GM12878 (cell line): ENCODE results near the gene PDZD7. TPM values are rescaled to one million over a fixed set of nuclear protein-coding genes. Genes with fewer than 3 reads are reported as not detected.

Experiments
- ATAC-seq: fragments of 200-7000 bp; cut with Tn5 transposase; 3 replicates; pipeline ENCODE4 v1.9.1; 2020; ENCODE audit warnings: mild to moderate bottlenecking, moderate library complexity
- BruUV-seq: library from RNA; stranded (reverse); fragments of 400-500 nt; replicated peaks from 2 replicates; lab custom pipeline; 2021; lab: Mats Ljungman, UMichigan
- CTCF ChIA-PET: fragments of 300-600 bp; sonication (Branson Sonifier 250); formaldehyde crosslinking; extraction: SDS; loops from one replicate; lab custom pipeline; 2021; ENCODE audit warnings: inconsistent platforms; lab: Yijun Ruan, JAX
- POLR2A ChIA-PET: fragments of 350-600 bp; formaldehyde crosslinking; extraction: SDS; loops from one replicate; lab custom pipeline; 2021; ENCODE audit warnings: inconsistent platforms; lab: Charles Lee
- RAD21 ChIA-PET: fragments of 300-600 bp; sonication (Branson Sonifier 250); formaldehyde crosslinking; loops from one replicate; lab custom pipeline; 2023; ENCODE audit warnings: antibody characterized with exemption; ENCODE audit not compliant: unreplicated experiment; lab: Charles Lee
- SMC1A ChIA-PET: fragments of 300-600 bp; sonication (Branson Sonifier 250); formaldehyde crosslinking; loops from one replicate; lab custom pipeline; 2023; ENCODE audit not compliant: unreplicated experiment, uncharacterized antibody; lab: Charles Lee
- DNase-seq: peaks from one replicate; pipeline ENCODE4 v3.0.0-alpha.2; 2011; ENCODE audit warnings: low read depth, low spot score
- FAIRE-seq: peaks from 3 replicates; lab custom pipeline; 2011; peaks lifted over from hg19 to GRCh38; lab: Jason Lieb, UNC
- H2AFZ ChIP-seq: 2 replicates; pipeline ENCODE4 v1.6.0; 2011; ENCODE audit warnings: low read depth, low read length, control low read depth; ENCODE audit not compliant: control insufficient read depth
- H3K27ac ChIP-seq: 2 replicates; pipeline ENCODE4 v1.5.1; 2011; ENCODE audit warnings: control low read depth; ENCODE audit not compliant: control insufficient read depth, insufficient read depth
- H3K27me3 ChIP-seq, 2 experiments: replicated peaks in 1 of 2; 2 replicates each; pipeline versions ENCODE4 v1.6.0 to v1.6.1; 2011; ENCODE audit warnings: low read length in 1 of 2; ENCODE audit not compliant: control insufficient read depth in 2 of 2, insufficient read depth in 2 of 2
- H3K36me3 ChIP-seq, 2 experiments: 2 replicates each; pipeline ENCODE4 v1.5.1; 2011; ENCODE audit warnings: low read length in 1 of 2; ENCODE audit not compliant: control insufficient read depth in 2 of 2, insufficient read depth in 2 of 2
- H3K4me1 ChIP-seq: 2 replicates; pipeline ENCODE4 v1.6.1; 2011; ENCODE audit warnings: mild to moderate bottlenecking, low read length, moderate library complexity, mixed read lengths; ENCODE audit not compliant: control insufficient read depth, insufficient read depth
- H3K4me2 ChIP-seq: 2 replicates; pipeline ENCODE4 v1.6.0; 2011; ENCODE audit warnings: control low read depth; ENCODE audit not compliant: control insufficient read depth, insufficient read depth
- H3K4me3 ChIP-seq: fragments of 200-600 bp; sonication (generic); 2 replicates; pipeline ENCODE4 v1.5.1; 2016
- H3K79me2 ChIP-seq: 2 replicates; pipeline ENCODE4 v1.6.0; 2011; ENCODE audit warnings: low read length; ENCODE audit not compliant: control insufficient read depth, insufficient read depth
- H3K9ac ChIP-seq: 2 replicates; pipeline ENCODE4 v1.8.0; 2011; ENCODE audit warnings: low read length, control low read depth, mixed read lengths; ENCODE audit not compliant: control insufficient read depth, insufficient read depth
- H3K9me3 ChIP-seq: replicated peaks from 3 replicates; pipeline ENCODE4 v1.5.1; 2011; ENCODE audit warnings: mild to moderate bottlenecking, low read length; ENCODE audit not compliant: control insufficient read depth, insufficient read depth
- H4K20me1 ChIP-seq: 2 replicates; pipeline ENCODE4 v1.6.0; 2011; ENCODE audit not compliant: control insufficient read depth, insufficient read depth
- CTCF ChIP-seq, 3 experiments: IDR thresholded peaks in 2 of 3; conservative IDR thresholded peaks in 1 of 3; 2 replicates each; pipeline ENCODE4 v1.5.1; 2011; ENCODE audit warnings: low read depth in 3 of 3, low read length in 3 of 3, mild to moderate bottlenecking in 3 of 3, control low read depth in 2 of 3, moderate library complexity in 2 of 3, inconsistent platforms in 1 of 3, mixed read lengths in 1 of 3; ENCODE audit not compliant: control insufficient read depth in 2 of 3, insufficient read depth in 1 of 3; ENCODE audit errors: extremely low read depth in 1 of 3
- EGR1 ChIP-seq, 2 experiments: IDR thresholded peaks; 1 replicate in 1 of 2; 2 replicates in 1 of 2; pipeline ENCODE4 v1.6.1; 2011 to 2012; ENCODE audit warnings: low read depth in 2 of 2, low read length in 2 of 2, borderline replicate concordance in 1 of 2, mild to moderate bottlenecking in 1 of 2, moderate library complexity in 1 of 2
- FOXK2 ChIP-seq: fragments of 450-650 bp; IDR thresholded peaks from 2 replicates; pipeline ENCODE4 v1.6.1; 2017; ENCODE audit warnings: mild to moderate bottlenecking, moderate library complexity
- RAD21 ChIP-seq: IDR thresholded peaks from 2 replicates; pipeline ENCODE4 v1.6.1; 2011; ENCODE audit warnings: mild to moderate bottlenecking, low read depth, low read length, moderate library complexity; ENCODE audit not compliant: insufficient read depth
- RBBP5 ChIP-seq: fragments of 200-600 bp; sonication (generic); conservative IDR thresholded peaks from 2 replicates; pipeline ENCODE4 v1.6.1; 2016
- WGBS: methylation state at CpG from one replicate; pipeline ENCODE4 v1.1.6; 2016; ENCODE audit warnings: low lambda C conversion rate; ENCODE audit not compliant: insufficient replicate concordance, insufficient coverage; ENCODE audit errors: missing lambda C conversion rate; 5-methylcytosine and 5-hydroxymethylcytosine counted together
- in situ Hi-C: fragments of 300-500 bp; cut with MboI; formaldehyde crosslinking; loops from 9 replicates; pipeline ENCODE4 v1.14.3; 2018; ENCODE audit warnings: mixed read lengths
- intact Hi-C: fragments of 100-400 bp; cut with micrococcal nuclease; formaldehyde crosslinking; loops from one replicate; pipeline ENCODE4 v1.14.2; 2022; ENCODE audit not compliant: unreplicated experiment
- polyA plus RNA-seq, 11 experiments: library from polyadenylated mRNA; depleted of rRNA in 4 of 11; unstranded in 6 of 11; stranded (reverse) in 5 of 11; fragments of >200 nt; fragmentation: Nextera tagmentation in 4 of 11; fragmentation: Illumina TruSeq in 1 of 11; extraction: Ambion mirVana in 4 of 11; extraction: Trizol in 1 of 11; gene quantifications; 1 replicate in 1 of 11; 2 replicates in 10 of 11; pipeline versions ENCODE4 v1.2.1 to v1.2.3, GENCODE V29; 2011 to 2016; ENCODE audit warnings: inconsistent platforms in 2 of 11, missing spikeins in 2 of 11, low read depth in 1 of 11
- total RNA-seq, 4 experiments: library from RNA; depleted of rRNA in 3 of 4; stranded (reverse); fragments of >200 nt in 3 of 4; fragmentation: Illumina TruSeq in 1 of 4; extraction: Trizol in 1 of 4; gene quantifications; 2 replicates each; pipeline versions ENCODE4 v1.2.1 to v1.2.3, GENCODE V29; 2013 to 2021
- TF ChIP-seq, protein P1 (sequence below): IDR thresholded peaks from 2 replicates; pipeline ENCODE4 v1.6.1; 2012; ENCODE audit warnings: improper control_type of control experiment, low read depth, low read length; ENCODE audit not compliant: insufficient replicate concordance

PDZD7 gene
- total and polyA plus RNA-seq, 10 of the 15 experiments (the other 5 are each of a cell fraction or from before 2014, with no cell fraction given) = 0.01 to 0.20 (median 0.03) TPM; not detected in 7

- Histone ChIP-seq H3K4me1 (peaks cover 9% of the 10 kb centered on the region), H3K4me2 (0 out of 2 replicates have a peak overlapping the region, but pooled peaks have one; percentile 30), H3K4me3 (no peak overlapping the region), H3K9ac (no peak overlapping the region), H2AFZ (no peak overlapping the region), H3K36me3 (no peaks in the 10 kb centered on the region), H3K79me2 (peaks cover 19% of the 10 kb centered on the region), H3K27ac (no peak overlapping the region), H3K27me3 (no peaks in the 10 kb centered on the region), H4K20me1 (no peaks in the 10 kb centered on the region), H3K9me3 (no peaks in the 10 kb centered on the region)
- no peak for FAIRE-seq
- no peak for TF ChIP-seq RBBP5
- no peak for TF ChIP-seq EGR1 (IDR thresholded peaks at IDR 0.05; ENCODE audit: borderline replicate concordance in 1 of 2, low read depth in 2 of 2, low read length in 2 of 2)
- no peak for TF ChIP-seq FOXK2
- BruUV-seq = no TSS peak
- WGBS = 97% methylated on average over 4 of the region's 4 CpGs
- in situ Hi-C loops (no loop called here), intact Hi-C loops (no loop called here)
- ChIA-PET RAD21 (interaction anchor here (1.0 to 7.5 kb wide), 9 partner anchors 12 to 85 kb away, joined by 3 to 68 read pairs (median 7); no protein-coding TSS in a partner anchor), POLR2A (interaction anchor here (1.2 to 1.4 kb wide), 2 partner anchors 13 to 14 kb away, joined by 5 to 7 read pairs; no protein-coding TSS in a partner anchor), CTCF (interaction anchor here (0.5 to 24.4 kb wide), 5 partner anchors 4 to 683 kb away, joined by 3 to 885 read pairs (median 37); partner anchors contain the start of gene KAZALD1), SMC1A (interaction anchor here (1.6 to 4.0 kb wide), 5 partner anchors 12 to 86 kb away, joined by 3 to 45 read pairs (median 11); no protein-coding TSS in a partner anchor)
- no peak for DNase-seq
- no peak for ATAC-seq
Observed at GRCh38 chr10:101056365-101057151, 25.6 kb upstream of the PDZD7 start.

GRCh38 chr10:101055411-101055810 is 24.5 kb upstream of the PDZD7 start:
- Histone ChIP-seq H2AFZ (no peak overlapping the region), H3K36me3 (no peaks in the 10 kb centered on the region), H3K79me2 (peaks cover 19% of the 10 kb centered on the region), H3K4me2 (no peak overlapping the region), H3K9me3 (no peaks in the 10 kb centered on the region), H3K4me1 (peaks cover 11% of the 10 kb centered on the region), H3K4me3 (no peak overlapping the region), H3K27ac (no peak overlapping the region), H3K9ac (no peak overlapping the region), H3K27me3 (no peaks in the 10 kb centered on the region), H4K20me1 (no peaks in the 10 kb centered on the region)
- ChIA-PET RAD21 (interaction anchor here (1.0 to 2.3 kb wide), 5 partner anchors 12 to 37 kb away, joined by 3 to 17 read pairs (median 7); no protein-coding TSS in a partner anchor), CTCF (interaction anchor here (0.5 to 24.4 kb wide), 10 partner anchors 6 to 1453 kb away, joined by 3 to 885 read pairs (median 3); partner anchors contain the start of genes KAZALD1, PDZD7 and SFXN3), SMC1A (interaction anchor here (1.9 to 4.0 kb wide), 2 partner anchors 13 to 87 kb away, joined by 4 to 45 read pairs; no protein-coding TSS in a partner anchor), POLR2A (interaction anchor here (1.2 kb wide), 1 partner anchor 12 kb away, joined by 5 read pairs; no protein-coding TSS in a partner anchor)
- BruUV-seq = no TSS peak
- in situ Hi-C loops = no loop called here
- no peak for ATAC-seq
- 89% methylated on average over 4 of the region's 4 CpGs for WGBS
- no peak for DNase-seq
- no peak for FAIRE-seq
- intact Hi-C loops = no loop called here
- 0 out of 2 replicates have a peak, but pooled peaks have one; percentile 2 for TF ChIP-seq RAD21
- TF ChIP-seq, protein P1, sequence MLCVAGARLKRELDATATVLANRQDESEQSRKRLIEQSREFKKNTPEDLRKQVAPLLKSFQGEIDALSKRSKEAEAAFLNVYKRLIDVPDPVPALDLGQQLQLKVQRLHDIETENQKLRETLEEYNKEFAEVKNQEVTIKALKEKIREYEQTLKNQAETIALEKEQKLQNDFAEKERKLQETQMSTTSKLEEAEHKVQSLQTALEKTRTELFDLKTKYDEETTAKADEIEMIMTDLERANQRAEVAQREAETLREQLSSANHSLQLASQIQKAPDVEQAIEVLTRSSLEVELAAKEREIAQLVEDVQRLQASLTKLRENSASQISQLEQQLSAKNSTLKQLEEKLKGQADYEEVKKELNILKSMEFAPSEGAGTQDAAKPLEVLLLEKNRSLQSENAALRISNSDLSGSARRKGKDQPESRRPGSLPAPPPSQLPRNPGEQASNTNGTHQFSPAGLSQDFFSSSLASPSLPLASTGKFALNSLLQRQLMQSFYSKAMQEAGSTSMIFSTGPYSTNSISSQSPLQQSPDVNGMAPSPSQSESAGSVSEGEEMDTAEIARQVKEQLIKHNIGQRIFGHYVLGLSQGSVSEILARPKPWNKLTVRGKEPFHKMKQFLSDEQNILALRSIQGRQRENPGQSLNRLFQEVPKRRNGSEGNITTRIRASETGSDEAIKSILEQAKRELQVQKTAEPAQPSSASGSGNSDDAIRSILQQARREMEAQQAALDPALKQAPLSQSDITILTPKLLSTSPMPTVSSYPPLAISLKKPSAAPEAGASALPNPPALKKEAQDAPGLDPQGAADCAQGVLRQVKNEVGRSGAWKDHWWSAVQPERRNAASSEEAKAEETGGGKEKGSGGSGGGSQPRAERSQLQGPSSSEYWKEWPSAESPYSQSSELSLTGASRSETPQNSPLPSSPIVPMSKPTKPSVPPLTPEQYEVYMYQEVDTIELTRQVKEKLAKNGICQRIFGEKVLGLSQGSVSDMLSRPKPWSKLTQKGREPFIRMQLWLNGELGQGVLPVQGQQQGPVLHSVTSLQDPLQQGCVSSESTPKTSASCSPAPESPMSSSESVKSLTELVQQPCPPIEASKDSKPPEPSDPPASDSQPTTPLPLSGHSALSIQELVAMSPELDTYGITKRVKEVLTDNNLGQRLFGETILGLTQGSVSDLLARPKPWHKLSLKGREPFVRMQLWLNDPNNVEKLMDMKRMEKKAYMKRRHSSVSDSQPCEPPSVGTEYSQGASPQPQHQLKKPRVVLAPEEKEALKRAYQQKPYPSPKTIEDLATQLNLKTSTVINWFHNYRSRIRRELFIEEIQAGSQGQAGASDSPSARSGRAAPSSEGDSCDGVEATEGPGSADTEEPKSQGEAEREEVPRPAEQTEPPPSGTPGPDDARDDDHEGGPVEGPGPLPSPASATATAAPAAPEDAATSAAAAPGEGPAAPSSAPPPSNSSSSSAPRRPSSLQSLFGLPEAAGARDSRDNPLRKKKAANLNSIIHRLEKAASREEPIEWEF = no peak
- TF ChIP-seq CTCF (IDR thresholded peaks at IDR 0.05 in 2 of 3, conservative IDR thresholded peaks at IDR 0.05 in 1 of 3; ENCODE audit: control insufficient read depth in 2 of 3, extremely low read depth in 1 of 3, insufficient read depth in 1 of 3, low read depth in 3 of 3, low read length in 3 of 3) = peak in 1 of 3 experiments; percentile 15; a peak in 1 of 6 replicates
